Measurements from ENCODE around the gene GCLC.

The GCLC gene

DNA sequence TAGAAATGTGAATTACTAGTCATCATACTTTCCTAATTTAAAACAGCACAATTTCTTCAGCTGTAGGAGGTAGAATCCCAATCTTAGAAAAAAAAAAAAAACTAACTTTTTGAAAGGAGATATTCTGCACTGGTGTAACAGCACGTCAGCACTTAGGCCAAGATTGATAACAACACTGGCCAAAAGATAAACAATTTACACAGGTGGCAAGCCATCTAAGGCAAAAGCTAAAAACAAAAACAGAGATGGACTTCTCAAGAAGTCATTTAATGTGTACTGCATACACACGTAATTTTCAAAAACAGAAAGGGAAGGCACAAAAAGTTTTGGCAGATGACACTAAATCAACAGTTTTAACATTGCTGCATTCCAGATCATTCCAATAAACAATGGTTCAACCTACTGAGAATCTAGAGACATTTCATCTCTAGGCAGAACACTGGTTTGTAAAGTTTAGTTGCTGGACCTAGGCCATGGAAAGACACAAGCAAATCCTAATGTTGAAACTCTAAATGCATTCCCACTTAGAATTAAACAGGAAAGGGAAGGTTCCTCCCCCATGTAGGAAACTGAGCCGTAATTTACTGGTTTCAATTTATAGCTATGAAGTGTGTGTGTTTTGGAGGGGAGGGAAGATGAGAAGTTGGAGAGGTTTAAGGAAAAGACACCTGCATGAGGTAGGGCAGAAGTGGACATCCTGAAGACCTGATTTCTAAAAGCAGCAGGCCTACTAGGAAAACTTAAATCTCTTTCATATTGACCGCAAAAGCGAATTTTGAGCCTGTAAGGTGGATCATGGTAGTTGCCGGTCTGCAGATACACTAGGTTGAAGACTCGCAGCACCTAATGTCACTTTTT is 1.3 kb downstream of the GCLC start:
- H3K4me3 ChIP-seq (ENCODE audit: low read depth, low read length): peak overlapping the region; percentile 91
- TF ChIP-seq, protein P1, sequence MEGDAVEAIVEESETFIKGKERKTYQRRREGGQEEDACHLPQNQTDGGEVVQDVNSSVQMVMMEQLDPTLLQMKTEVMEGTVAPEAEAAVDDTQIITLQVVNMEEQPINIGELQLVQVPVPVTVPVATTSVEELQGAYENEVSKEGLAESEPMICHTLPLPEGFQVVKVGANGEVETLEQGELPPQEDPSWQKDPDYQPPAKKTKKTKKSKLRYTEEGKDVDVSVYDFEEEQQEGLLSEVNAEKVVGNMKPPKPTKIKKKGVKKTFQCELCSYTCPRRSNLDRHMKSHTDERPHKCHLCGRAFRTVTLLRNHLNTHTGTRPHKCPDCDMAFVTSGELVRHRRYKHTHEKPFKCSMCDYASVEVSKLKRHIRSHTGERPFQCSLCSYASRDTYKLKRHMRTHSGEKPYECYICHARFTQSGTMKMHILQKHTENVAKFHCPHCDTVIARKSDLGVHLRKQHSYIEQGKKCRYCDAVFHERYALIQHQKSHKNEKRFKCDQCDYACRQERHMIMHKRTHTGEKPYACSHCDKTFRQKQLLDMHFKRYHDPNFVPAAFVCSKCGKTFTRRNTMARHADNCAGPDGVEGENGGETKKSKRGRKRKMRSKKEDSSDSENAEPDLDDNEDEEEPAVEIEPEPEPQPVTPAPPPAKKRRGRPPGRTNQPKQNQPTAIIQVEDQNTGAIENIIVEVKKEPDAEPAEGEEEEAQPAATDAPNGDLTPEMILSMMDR (IDR thresholded peaks at IDR 0.05; ENCODE audit: low read depth, low read length): no peak

DNA sequence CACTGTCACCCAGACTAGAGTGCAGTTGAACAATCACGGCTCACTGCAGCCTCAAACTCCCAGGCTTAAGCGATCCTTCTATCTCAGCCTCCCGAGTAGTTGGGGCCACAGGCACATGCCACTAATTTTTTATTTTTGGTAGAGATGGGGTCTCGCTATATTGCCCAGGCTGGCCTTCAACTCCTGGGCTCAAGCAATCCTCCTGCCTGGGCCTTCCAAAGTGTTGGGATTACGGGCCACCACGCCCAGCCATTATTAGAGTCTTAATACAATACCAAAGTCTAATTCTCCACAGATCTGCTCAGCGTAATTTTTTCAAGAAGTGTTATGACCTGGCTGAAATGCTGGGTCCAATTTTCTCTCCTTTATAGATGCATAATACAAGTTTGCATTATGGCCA is 3.0 kb downstream of the GCLC start:
- peak overlapping the region; percentile 91; the same call in 1 of the 2 replicates for H3K4me3 ChIP-seq (ENCODE audit: low read depth, low read length)

DNA sequence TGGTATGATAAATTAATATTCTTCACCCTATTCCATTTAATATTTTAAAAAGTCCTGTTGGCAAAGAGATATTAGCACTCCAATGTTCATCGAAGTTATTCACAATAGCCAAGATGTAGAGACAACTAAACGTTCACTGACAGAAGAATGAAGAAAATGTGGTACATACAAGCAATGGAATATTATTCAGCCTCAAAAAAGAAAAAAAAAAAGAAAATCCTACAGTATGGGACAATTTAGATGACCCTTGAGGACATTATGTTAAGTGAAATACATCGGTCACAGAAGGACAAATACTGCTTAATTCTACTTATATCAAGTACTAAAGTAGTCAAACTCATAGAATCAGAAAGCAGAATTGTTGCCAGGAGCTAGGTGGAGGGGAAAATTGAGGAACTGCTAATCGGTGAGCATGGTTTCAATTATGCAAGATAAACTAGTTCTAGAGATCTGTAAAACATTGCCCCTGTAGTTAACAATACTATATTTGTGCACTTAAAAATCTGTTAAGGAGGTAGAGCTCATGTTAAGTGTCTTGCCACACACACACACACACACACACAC is 4.7 kb downstream of the GCLC start:
- TF ChIP-seq, protein P1 (IDR thresholded peaks at IDR 0.05; ENCODE audit: low read depth, low read length): no peak
- no peak overlapping the region for H3K4me3 ChIP-seq (ENCODE audit: low read depth, low read length)

More for the DNA sequence above, 3.0 kb downstream of the GCLC start:
- TF ChIP-seq, protein P1 (IDR thresholded peaks at IDR 0.05; ENCODE audit: low read depth, low read length): no peak

DNA sequence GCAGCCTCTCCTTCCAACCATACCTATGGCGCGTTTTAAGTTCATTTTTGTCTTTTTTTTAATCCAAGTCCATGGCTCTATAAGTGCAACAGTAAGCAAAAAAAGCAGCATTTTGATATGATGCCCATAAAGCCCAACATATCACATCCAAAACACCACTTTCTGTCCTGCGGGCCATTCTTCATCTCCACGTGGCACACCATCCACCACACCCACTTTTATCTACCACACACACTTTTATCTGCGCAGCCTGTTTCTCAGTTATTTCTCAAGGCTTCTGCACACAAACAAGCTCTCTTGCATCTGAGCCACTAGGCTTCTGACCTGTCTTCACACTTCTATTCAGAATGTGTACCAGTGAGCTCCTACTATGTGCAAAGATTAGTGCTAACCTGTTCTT is 5.3 kb downstream of the GCLC start:
- H3K4me3 ChIP-seq (ENCODE audit: low read depth, low read length): no peak overlapping the region
- TF ChIP-seq, protein P1 (IDR thresholded peaks at IDR 0.05; ENCODE audit: low read depth, low read length): no peak

DNA sequence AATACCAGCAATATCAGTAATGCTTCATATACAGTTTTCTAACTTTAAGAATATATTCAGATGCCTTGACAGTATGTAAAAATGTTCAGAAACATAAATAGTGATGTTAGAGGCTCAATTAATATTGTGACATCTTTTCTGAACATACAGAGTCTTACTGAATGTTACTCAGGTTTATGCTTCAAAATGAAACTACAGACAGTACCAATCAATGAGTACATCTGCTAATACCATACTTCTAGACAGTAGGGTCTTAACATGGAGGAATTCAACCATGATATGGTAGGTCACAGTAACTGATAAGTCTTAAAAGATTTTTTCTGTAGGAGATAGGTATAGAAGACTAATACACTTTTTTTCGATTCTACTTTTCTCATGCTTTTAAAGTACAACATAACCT is 8.3 kb downstream of the GCLC start:
- no peak overlapping the region for H3K4me3 ChIP-seq (ENCODE audit: low read depth, low read length)
- TF ChIP-seq, protein P1 (IDR thresholded peaks at IDR 0.05; ENCODE audit: low read depth, low read length): no peak

DNA sequence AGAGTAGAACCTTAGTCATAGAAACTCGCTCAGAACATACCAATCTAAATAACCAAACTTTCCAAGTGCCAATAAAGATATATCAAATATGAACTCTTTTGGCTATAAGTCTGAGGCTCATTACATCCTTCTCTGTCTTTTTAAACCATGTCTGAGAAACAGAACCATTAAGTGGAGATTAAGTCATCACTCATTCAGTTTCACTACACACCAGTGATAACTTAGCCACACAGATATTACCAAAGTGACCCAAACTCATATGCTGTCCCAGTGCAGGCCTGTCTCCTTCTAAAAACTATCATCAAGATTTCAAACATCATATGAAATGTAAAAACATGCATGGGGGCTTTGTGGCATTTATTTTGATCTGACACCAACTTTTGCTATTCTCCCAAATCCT is 12.0 kb downstream of the GCLC start:
- TF ChIP-seq, protein P1 (IDR thresholded peaks at IDR 0.05; ENCODE audit: low read depth, low read length): no peak
- H3K4me3 ChIP-seq (ENCODE audit: low read depth, low read length): no peak overlapping the region
